Esophagus muscularis mucosa (tissue), 4 donors: ENCODE data around the gene KMT2A. TPM values are rescaled to one million over a fixed set of nuclear protein-coding genes. Genes with fewer than 3 reads are reported as not detected.

Experiments used
- DNase-seq: peaks from one replicate; pipeline ENCODE4 v3.0.0-alpha.2; 2017; ENCODE audit errors: extremely low spot score
- H3K27ac ChIP-seq, 4 donors: fragments of 200-600 bp; sonication (generic); replicated peaks in 1 of 4; 1 replicate in 3 of 4; 2 replicates in 1 of 4; pipeline ENCODE4 v1.5.1; 2016 to 2019; ENCODE audit warnings: mild to moderate bottlenecking in 1 of 4
- H3K27me3 ChIP-seq, 4 donors: fragments of 200-600 bp; sonication (generic); one replicate each; pipeline versions ENCODE4 v1.5.1 to v1.6.0; 2016 to 2019
- H3K36me3 ChIP-seq, 4 donors: fragments of 200-600 bp; sonication (generic); one replicate each; pipeline ENCODE4 v1.5.1; 2016 to 2019
- H3K4me1 ChIP-seq, 4 donors: fragments of 200-600 bp; sonication (generic); one replicate each; pipeline ENCODE4 v1.5.1; 2016 to 2019
- H3K4me3 ChIP-seq, 4 donors: fragments of 200-600 bp; sonication (generic); 1 replicate in 2 of 4; 2 replicates in 2 of 4; pipeline ENCODE4 v1.5.1; 2016 to 2019; ENCODE audit warnings: mild to moderate bottlenecking in 4 of 4, moderate library complexity in 1 of 4
- H3K9me3 ChIP-seq, 4 donors: fragments of 200-600 bp; sonication (generic); 1 replicate in 3 of 4; 2 replicates in 1 of 4; pipeline ENCODE4 v1.5.1; 2016 to 2019
- EP300 ChIP-seq: sonication (generic); formaldehyde crosslinking; IDR thresholded peaks from one replicate; pipeline ENCODE4 v1.6.1; 2017; ENCODE audit warnings: antibody characterized with exemption
- POLR2A ChIP-seq: fragments of 450-650 bp; IDR thresholded peaks from one replicate; pipeline ENCODE4 v1.6.1; 2017; ENCODE audit warnings: antibody characterized with exemption, moderate library complexity, mild to moderate bottlenecking, low read depth
- POLR2AphosphoS5 ChIP-seq, 2 donors: sonication (generic); formaldehyde crosslinking; IDR thresholded peaks; one replicate each; pipeline ENCODE4 v1.6.1; 2017; ENCODE audit warnings: antibody characterized with exemption in 2 of 2
- WGBS: methylation state at CpG from one replicate; pipeline ENCODE4 v1.1.5; 2018; 5-methylcytosine and 5-hydroxymethylcytosine counted together
- intact Hi-C: fragments of 100-400 bp; cut with DNase I; formaldehyde crosslinking; loops from one replicate; pipeline ENCODE4 v1.15.1; 2023
- total RNA-seq, 4 donors: library from RNA; depleted of rRNA; stranded (reverse); fragments of >200 nt; gene quantifications; one replicate each; pipeline versions ENCODE4 v1.1.0 to v1.2.1, GENCODE V29; 2016
- TF ChIP-seq, protein P1 (sequence below), 3 experiments: fragments of 200-600 bp in 2 of 3; fragments of 450-650 bp in 1 of 3; sonication (generic) in 2 of 3; IDR thresholded peaks; one replicate each; pipeline ENCODE4 v1.5.1; 2017 to 2019; ENCODE audit warnings: antibody characterized with exemption in 3 of 3, mild to moderate bottlenecking in 2 of 3, moderate library complexity in 1 of 3

KMT2A gene
- total RNA-seq, 4 donors from 2014 or later = 61.0 to 68.7 (median 62.1) TPM

DNA sequence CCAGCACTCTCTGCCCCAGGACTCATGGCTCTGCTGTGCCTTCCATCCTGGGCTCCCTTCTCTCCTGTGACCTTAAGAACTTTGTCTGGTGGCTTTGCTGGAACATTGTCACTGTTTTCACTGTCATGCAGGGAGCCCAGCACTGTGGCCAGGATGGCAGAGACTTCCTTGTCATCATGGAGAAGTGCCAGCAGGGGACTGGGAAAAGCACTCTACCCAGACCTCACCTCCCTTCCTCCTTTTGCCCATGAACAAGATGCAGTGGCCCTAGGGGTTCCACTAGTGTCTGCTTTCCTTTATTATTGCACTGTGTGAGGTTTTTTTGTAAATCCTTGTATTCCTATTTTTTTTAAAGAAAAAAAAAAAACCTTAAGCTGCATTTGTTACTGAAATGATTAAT, 88.1 kb downstream of the KMT2A start:
- Histone ChIP-seq H3K9me3 (no peaks in the 10 kb centered on the region), H3K4me3 (no peak overlapping the region), H3K36me3 (peaks cover 31 to 60% (median 56%) of the 10 kb centered on the region in 4 donors), H3K27me3 (no peaks in the 10 kb centered on the region), H3K4me1 (peaks cover 0 to 24% (median 17%) of the 10 kb centered on the region in 4 donors), H3K27ac (no peak overlapping the region)
- TF ChIP-seq POLR2A = no peak
- intact Hi-C loops = no loop called here
- no peak for DNase-seq

DNA sequence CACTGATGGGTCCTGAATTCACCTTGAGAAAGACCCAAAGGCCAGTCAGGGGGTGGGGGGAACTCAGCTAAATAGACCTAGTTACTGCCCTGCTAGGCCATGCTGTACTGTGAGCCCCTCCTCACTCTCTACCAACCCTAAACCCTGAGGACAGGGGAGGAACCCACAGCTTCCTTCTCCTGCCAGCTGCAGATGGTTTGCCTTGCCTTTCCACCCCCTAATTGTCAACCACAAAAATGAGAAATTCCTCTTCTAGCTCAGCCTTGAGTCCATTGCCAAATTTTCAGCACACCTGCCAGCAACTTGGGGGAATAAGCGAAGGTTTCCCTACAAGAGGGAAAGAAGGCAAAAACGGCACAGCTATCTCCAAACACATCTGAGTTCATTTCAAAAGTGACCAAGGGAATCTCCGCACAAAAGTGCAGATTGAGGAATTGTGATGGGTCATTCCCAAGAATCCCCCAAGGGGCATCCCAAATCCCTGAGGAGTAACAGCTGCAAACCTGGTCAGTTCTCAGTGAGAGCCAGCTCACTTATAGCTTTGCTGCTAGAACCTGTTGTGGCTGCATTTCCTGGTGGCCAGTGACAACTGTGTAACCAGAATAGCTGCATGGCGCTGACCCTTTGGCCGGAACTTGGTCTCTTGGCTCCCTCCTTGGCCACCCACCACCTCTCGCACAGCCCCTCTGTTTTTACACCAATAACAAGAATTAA, 88.6 kb downstream of the KMT2A start:
- WGBS = 83% methylated on average over 6 of the region's 6 CpGs
- intact Hi-C loops = no loop called here

DNA sequence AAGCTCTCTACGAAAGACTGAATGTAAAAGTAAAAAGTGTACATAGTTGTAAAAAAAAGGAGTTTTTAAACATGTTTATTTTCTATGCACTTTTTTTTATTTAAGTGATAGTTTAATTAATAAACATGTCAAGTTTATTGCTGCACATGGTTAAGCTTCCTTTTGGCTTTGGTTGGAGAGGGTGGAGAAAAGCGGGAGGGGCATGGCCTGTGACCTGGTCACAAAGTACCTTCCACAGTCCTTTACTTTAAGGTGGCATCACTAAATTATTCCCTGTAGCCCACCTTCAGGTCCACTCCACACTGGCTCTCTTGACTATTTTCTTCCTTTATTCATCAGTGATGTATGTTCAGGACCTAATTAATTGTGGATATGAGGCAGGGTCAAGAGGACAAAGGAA, 90.4 kb downstream of the KMT2A start:
- Histone ChIP-seq H3K27ac (no peak overlapping the region), H3K9me3 (no peaks in the 10 kb centered on the region), H3K4me3 (no peak overlapping the region), H3K4me1 (peaks cover 13 to 45% (median 35%) of the 10 kb centered on the region in 4 donors), H3K36me3 (peaks cover 14 to 37% (median 33%) of the 10 kb centered on the region in 4 donors), H3K27me3 (no peaks in the 10 kb centered on the region)
- 80% methylated on average over 2 of the region's 2 CpGs for WGBS
- no peak for DNase-seq
- no peak for TF ChIP-seq EP300
- TF ChIP-seq, protein P1, sequence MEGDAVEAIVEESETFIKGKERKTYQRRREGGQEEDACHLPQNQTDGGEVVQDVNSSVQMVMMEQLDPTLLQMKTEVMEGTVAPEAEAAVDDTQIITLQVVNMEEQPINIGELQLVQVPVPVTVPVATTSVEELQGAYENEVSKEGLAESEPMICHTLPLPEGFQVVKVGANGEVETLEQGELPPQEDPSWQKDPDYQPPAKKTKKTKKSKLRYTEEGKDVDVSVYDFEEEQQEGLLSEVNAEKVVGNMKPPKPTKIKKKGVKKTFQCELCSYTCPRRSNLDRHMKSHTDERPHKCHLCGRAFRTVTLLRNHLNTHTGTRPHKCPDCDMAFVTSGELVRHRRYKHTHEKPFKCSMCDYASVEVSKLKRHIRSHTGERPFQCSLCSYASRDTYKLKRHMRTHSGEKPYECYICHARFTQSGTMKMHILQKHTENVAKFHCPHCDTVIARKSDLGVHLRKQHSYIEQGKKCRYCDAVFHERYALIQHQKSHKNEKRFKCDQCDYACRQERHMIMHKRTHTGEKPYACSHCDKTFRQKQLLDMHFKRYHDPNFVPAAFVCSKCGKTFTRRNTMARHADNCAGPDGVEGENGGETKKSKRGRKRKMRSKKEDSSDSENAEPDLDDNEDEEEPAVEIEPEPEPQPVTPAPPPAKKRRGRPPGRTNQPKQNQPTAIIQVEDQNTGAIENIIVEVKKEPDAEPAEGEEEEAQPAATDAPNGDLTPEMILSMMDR (IDR thresholded peaks at IDR 0.05) = no peak
- TF ChIP-seq POLR2AphosphoS5 (IDR thresholded peaks at IDR 0.05) = no peak
- no peak for TF ChIP-seq POLR2A
- intact Hi-C loops = no loop called here

More for the DNA sequence above, 88.6 kb downstream of the KMT2A start:
- Histone ChIP-seq H3K4me3 (no peak overlapping the region), H3K9me3 (no peaks in the 10 kb centered on the region), H3K36me3 (peaks cover 30 to 55% (median 50%) of the 10 kb centered on the region in 4 donors), H3K4me1 (peaks cover 4 to 30% (median 23%) of the 10 kb centered on the region in 4 donors), H3K27ac (no peak overlapping the region), H3K27me3 (no peaks in the 10 kb centered on the region)
- TF ChIP-seq, protein P1 (IDR thresholded peaks at IDR 0.05) = no peak
- no peak for TF ChIP-seq EP300
- no peak for TF ChIP-seq POLR2AphosphoS5 (IDR thresholded peaks at IDR 0.05)
- no peak for TF ChIP-seq POLR2A
- no peak for DNase-seq

- no peak within 1 kb of the TSS for H3K4me3 ChIP-seq
- H3K27ac ChIP-seq = no peak within 1 kb of the TSS
- H3K27me3 ChIP-seq = no peaks in the 10 kb centered on the region
- no peak for DNase-seq
- H3K36me3 ChIP-seq = peaks cover 10 to 33% (median 28%) of the 10 kb centered on the region in 4 donors
- TF ChIP-seq EP300 (no peak), POLR2AphosphoS5 (IDR thresholded peaks at IDR 0.05) (no peak), POLR2A (no peak)
- TF ChIP-seq, protein P1 (IDR thresholded peaks at IDR 0.05) = no peak
- H3K9me3 ChIP-seq = no peaks in the 10 kb centered on the region
- H3K4me1 ChIP-seq = peaks cover 15 to 48% (median 38%) of the 10 kb centered on the region in 4 donors
- intact Hi-C loops = no loop called here
- WGBS = 76% methylated on average over 3 of the region's 3 CpGs
Measured at GRCh38 chr11:118527109-118527508, 90.8 kb downstream of the KMT2A start, which contains the start of gene TTC36. TTC36 (plus strand) TSS chr11:118527474; CDS start chr11:118527495, 21 bp downstream.

DNA sequence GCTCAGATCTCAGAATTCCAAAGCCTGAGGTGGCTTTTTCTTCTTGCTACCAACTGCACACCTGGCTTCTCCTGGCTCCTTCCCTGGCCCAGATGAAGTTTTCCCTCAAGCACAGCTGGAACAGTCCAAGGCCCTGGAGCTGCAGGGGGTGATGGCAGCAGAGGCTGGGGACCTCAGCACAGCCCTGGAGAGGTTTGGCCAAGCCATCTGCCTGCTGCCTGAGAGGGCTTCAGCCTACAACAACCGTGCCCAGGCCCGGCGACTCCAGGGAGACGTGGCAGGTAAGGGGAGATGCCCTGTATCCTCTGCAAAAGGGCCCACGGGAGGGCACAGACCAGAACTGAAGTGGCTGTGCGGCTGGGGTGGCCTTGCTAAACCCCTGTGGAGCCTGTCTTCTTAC, 92.2 kb downstream of the KMT2A start:
- H3K36me3 ChIP-seq = peaks cover 0 to 26% (median 19%) of the 10 kb centered on the region in 4 donors
- no peaks in the 10 kb centered on the region for H3K27me3 ChIP-seq
- peaks cover 15 to 43% (median 33%) of the 10 kb centered on the region in 4 donors for H3K4me1 ChIP-seq
- H3K9me3 ChIP-seq = no peaks in the 10 kb centered on the region
- H3K4me3 ChIP-seq = no peak overlapping the region
- no peak overlapping the region for H3K27ac ChIP-seq
- TF ChIP-seq POLR2A (no peak), EP300 (no peak), POLR2AphosphoS5 (IDR thresholded peaks at IDR 0.05) (no peak)
- TF ChIP-seq, protein P1 (IDR thresholded peaks at IDR 0.05) = no peak
- 86% methylated on average over 6 of the region's 6 CpGs for WGBS
- no peak for DNase-seq
- intact Hi-C loops = no loop called here
